GM06990 (cell line): ENCODE measurements around the gene HCN4.

Experiments
- DNase-seq: peaks from one replicate; pipeline ENCODE4 v3.0.0-alpha.2; 2011; ENCODE audit not compliant: insufficient read length; ENCODE audit errors: extremely low read depth
- H3K27me3 ChIP-seq: replicated peaks from 2 replicates; pipeline ENCODE4 v1.6.0; 2011; ENCODE audit warnings: low read length; ENCODE audit not compliant: control insufficient read depth, insufficient read depth
- H3K36me3 ChIP-seq: 2 replicates; pipeline ENCODE4 v1.5.1; 2011; ENCODE audit warnings: low read length; ENCODE audit not compliant: control insufficient read depth, insufficient read depth
- H3K4me3 ChIP-seq: replicated peaks from 2 replicates; pipeline ENCODE4 v1.5.1; 2011; ENCODE audit warnings: low read depth, mild to moderate bottlenecking, control low read depth, low read length
- TF ChIP-seq, protein P1 (sequence below): IDR thresholded peaks from 2 replicates; pipeline ENCODE4 v1.5.1; 2011; ENCODE audit warnings: low read length, control low read depth, mild to moderate bottlenecking, inconsistent platforms; ENCODE audit not compliant: insufficient read depth, poor library complexity, severe bottlenecking

The HCN4 gene

DNA sequence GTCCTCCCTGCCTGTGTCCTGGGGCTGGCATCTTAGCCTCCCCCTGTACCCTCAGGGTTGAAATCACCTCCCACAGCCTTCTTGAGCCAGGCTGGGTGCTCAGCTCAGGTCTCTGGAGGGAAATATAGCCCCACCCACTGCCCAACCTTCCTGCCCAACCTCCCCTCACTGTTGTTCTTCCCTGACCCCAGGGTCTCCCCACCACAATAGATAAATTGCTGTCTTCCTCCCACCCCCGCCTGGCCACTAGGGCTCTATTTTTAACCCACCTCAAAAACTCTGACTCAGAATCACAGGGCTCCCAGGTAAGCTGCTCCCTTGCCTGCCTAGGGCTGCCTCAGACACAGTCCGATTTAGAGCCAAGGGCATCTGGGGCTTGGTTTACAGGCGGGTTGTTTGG is 15.0 kb downstream of the HCN4 start:
- TF ChIP-seq, protein P1, sequence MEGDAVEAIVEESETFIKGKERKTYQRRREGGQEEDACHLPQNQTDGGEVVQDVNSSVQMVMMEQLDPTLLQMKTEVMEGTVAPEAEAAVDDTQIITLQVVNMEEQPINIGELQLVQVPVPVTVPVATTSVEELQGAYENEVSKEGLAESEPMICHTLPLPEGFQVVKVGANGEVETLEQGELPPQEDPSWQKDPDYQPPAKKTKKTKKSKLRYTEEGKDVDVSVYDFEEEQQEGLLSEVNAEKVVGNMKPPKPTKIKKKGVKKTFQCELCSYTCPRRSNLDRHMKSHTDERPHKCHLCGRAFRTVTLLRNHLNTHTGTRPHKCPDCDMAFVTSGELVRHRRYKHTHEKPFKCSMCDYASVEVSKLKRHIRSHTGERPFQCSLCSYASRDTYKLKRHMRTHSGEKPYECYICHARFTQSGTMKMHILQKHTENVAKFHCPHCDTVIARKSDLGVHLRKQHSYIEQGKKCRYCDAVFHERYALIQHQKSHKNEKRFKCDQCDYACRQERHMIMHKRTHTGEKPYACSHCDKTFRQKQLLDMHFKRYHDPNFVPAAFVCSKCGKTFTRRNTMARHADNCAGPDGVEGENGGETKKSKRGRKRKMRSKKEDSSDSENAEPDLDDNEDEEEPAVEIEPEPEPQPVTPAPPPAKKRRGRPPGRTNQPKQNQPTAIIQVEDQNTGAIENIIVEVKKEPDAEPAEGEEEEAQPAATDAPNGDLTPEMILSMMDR = no peak
- Histone ChIP-seq H3K36me3 (no peaks in the 10 kb centered on the region), H3K4me3 (no peak overlapping the region), H3K27me3 (peaks cover 4% of the 10 kb centered on the region; the same call in 1 of the 2 replicates)
- no peak for DNase-seq

DNA sequence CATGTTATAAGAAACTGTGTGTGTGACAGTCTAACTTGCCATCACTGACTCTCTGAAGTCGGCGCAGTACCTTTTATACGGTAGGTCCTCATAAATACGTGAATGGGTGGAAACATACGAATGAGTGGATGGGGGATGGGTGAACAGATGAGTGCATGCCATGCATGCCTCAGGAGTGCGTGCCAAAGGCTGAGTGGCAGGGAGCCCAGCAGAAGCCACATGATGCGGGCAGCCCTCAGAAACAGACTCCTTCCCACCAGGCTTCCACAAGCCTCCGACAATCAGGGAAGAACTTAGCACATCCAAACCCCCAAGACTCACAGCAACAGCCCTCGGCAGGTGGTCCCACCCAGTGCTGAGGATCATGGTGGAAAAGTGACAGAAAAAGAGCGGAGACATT is 16.7 kb downstream of the HCN4 start:
- TF ChIP-seq, protein P1 = no peak

DNA sequence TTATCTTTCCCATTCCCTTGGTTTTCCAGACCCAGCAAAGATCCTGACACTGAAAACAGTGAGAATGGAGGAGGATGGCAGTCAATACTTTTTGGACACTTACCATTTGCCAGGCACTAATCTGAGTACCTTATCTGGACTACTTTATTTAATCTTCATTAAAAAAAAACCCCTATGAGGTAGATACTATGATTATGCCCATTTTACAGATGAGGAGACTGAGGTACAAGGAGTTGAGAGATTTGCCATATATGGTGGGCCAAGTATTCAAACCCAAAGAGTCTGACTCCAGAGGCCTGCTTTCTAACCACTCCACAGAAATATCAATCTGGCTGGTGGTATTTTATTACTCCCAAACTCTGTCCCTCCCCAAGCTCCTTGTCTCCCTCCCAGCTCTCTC is 19.6 kb downstream of the HCN4 start:
- TF ChIP-seq, protein P1 = no peak
- Histone ChIP-seq H3K36me3 (no peaks in the 10 kb centered on the region), H3K27me3 (peaks cover 4% of the 10 kb centered on the region; the same call in 1 of the 2 replicates), H3K4me3 (no peak overlapping the region)
- no peak for DNase-seq

More for the DNA sequence above, 16.7 kb downstream of the HCN4 start:
- H3K4me3 ChIP-seq = no peak overlapping the region
- no peak for DNase-seq
- H3K27me3 ChIP-seq = peaks cover 4% of the 10 kb centered on the region; the same call in 1 of the 2 replicates
- no peaks in the 10 kb centered on the region for H3K36me3 ChIP-seq

DNA sequence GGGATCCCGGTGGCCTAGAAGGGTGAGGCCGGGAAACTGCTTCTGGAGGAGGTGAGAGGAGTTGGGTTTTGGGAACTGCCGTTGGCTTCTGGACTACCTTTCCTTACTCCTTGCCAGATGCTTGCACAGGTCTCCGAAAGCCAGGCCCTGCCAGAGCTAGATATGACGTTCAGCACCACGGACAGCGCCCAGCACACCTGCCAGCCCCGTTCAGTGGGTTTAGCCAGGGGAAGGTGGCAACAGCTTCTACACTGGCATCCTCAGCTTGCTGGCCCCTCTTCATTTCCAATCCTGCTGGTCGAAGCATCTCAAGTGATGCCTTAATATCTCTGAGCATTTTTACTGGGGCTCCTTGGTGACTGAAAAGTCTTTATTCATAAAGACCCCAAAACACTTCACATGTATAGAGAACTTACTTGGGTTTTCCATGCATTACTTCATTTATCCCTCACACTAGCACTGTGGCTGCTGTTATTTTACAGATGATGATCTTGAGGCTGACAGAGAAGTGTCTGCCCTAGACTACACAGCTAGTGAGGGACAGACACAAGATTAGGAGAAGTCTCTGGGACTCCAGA is 21.9 kb downstream of the HCN4 start:
- no peak for DNase-seq
- TF ChIP-seq, protein P1 = no peak
- peaks cover 4% of the 10 kb centered on the region; the same call in 1 of the 2 replicates for H3K27me3 ChIP-seq
- H3K4me3 ChIP-seq = no peak overlapping the region
- no peaks in the 10 kb centered on the region for H3K36me3 ChIP-seq

DNA sequence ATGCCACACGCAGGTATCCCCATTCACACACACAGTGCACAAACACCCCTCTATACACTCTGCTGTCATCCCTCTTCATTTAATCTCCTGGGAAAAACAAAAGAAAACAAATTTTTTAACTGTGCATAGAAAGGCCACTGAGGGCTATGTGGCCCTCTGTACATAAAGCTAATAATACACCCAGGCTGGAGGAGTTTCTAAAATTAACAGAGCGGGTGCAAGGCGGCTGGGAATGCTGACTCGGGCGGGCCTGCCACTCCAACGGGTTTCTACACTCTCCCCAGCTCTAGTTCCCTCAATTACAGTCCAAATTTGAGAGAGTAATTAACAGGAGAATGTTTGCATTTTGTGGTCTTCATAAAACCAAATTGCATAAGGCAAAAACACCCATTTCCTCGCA is 23.1 kb downstream of the HCN4 start:
- no peak overlapping the region for H3K4me3 ChIP-seq
- no peaks in the 10 kb centered on the region for H3K36me3 ChIP-seq
- peaks cover 1% of the 10 kb centered on the region; the same call in 1 of the 2 replicates for H3K27me3 ChIP-seq
- TF ChIP-seq, protein P1 = no peak
- no peak for DNase-seq

DNA sequence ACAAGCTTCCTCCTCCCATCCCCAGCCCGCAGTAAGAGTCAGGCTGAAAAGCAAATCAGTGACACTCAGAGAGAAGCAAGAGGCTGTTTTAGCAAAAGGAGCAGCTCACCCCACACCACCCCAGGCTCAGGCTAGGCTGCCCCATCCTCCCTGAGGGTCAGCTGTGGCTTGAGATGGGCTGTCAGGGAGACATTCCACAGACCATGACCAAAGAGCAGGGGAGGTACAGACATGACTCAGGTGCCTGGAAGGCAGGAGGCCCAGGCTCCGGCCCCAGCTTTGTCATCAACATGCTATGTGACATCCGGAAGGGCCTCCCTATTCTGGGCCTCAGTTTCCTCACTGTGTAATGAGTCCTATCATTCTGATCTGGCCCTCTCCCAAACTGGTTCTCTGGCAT is 24.7 kb downstream of the HCN4 start:
- DNase-seq = no peak
- TF ChIP-seq, protein P1 = no peak
- Histone ChIP-seq H3K36me3 (no peaks in the 10 kb centered on the region), H3K27me3 (no peaks in the 10 kb centered on the region; the same call in 1 of the 2 replicates), H3K4me3 (no peak overlapping the region)
